ENCODE measurements around the gene SLFN12L. TPM values are rescaled to one million over a fixed set of nuclear protein-coding genes. Genes with fewer than 3 reads are reported as not detected.

Gene SLFN12L
- polyA plus RNA-seq, 1 donor (not counting 4 experiments of a cell fraction or from before 2014, with no cell fraction given) = 0.09 TPM

DNA sequence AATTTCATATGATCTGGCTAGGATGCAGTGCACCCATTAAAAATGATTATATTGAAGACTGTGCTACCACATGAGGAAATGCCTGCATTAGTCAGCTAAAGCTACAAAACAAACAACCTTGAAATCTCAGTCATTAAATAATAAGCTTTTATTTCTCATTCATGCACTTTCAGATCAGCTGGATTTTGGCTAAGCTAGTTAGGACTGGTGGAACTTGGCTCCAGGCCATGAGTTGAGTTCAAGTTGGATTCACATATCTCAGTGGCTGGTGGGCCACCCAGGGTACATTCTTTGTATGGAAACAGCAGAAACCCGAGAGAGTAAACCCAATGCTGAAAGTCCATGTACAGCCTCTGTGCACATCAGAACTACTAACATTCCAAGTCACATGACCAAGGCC is 6.4 kb upstream of the SLFN12L start:
- H3K9ac ChIP-seq (ENCODE audit: control insufficient read depth, extremely low read depth, insufficient read depth, low read length) = no peak overlapping the region
- no peak for FAIRE-seq

DNA sequence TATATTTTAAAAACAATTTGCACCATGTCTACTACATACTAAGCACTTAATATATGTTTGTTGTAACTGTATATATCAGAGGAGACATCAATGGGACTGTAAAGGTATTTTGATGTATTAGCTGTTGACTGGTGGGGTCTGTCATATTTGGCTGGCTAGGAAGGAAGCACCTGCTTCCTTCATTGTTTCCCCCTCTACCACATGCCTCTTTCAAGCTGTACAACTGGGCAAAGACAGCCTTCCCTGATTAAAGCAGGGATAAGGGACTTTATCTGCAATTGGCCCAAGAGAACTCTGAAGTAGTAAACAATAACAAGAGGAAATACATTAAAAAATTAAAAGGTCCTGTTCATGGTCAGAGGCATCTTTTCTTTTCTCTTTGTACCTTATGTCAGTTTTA is 5.5 kb upstream of the SLFN12L start:
- H3K9me3 ChIP-seq (ENCODE audit: control insufficient read depth, low read depth, low read length) = no peaks in the 10 kb centered on the region
- DNase-seq (ENCODE audit: low read depth, low spot score) (no peak), FAIRE-seq (no peak)
- no peaks in the 10 kb centered on the region for H3K36me3 ChIP-seq (ENCODE audit: control insufficient read depth in 2 of 2, extremely low read depth in 1 of 2, insufficient read depth in 2 of 2, low read length in 2 of 2)
- dilution Hi-C loops (cut with MboI; ENCODE audit: extremely low pct_ligation_motif_present, low sequenced_read_pairs) = no loop called here
- no peaks in the 10 kb centered on the region for H4K20me1 ChIP-seq (ENCODE audit: control insufficient read depth, extremely low read depth, insufficient read depth, low read length)
- H3K79me2 ChIP-seq (ENCODE audit: control insufficient read depth, insufficient read depth, low read length) = no peaks in the 10 kb centered on the region
- H3K4me3 ChIP-seq (ENCODE audit: control insufficient read depth in 2 of 3, extremely low read depth in 1 of 3, insufficient read depth in 2 of 3, low read depth in 1 of 3, low read length in 3 of 3) = no peak overlapping the region
- TF ChIP-seq, protein P1, sequence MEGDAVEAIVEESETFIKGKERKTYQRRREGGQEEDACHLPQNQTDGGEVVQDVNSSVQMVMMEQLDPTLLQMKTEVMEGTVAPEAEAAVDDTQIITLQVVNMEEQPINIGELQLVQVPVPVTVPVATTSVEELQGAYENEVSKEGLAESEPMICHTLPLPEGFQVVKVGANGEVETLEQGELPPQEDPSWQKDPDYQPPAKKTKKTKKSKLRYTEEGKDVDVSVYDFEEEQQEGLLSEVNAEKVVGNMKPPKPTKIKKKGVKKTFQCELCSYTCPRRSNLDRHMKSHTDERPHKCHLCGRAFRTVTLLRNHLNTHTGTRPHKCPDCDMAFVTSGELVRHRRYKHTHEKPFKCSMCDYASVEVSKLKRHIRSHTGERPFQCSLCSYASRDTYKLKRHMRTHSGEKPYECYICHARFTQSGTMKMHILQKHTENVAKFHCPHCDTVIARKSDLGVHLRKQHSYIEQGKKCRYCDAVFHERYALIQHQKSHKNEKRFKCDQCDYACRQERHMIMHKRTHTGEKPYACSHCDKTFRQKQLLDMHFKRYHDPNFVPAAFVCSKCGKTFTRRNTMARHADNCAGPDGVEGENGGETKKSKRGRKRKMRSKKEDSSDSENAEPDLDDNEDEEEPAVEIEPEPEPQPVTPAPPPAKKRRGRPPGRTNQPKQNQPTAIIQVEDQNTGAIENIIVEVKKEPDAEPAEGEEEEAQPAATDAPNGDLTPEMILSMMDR (optimal IDR thresholded peaks at IDR 0.05 in 1 of 3, IDR thresholded peaks at IDR 0.05 in 1 of 3, conservative IDR thresholded peaks at IDR 0.05 in 1 of 3; ENCODE audit: extremely low read depth in 1 of 3, insufficient read depth in 2 of 3, low read length in 3 of 3) = no peak
- TF ChIP-seq EZH2 (IDR thresholded peaks at IDR 0.05; ENCODE audit: low read length) = no peak
- H3K27me3 ChIP-seq (ENCODE audit: control insufficient read depth, extremely low read depth, insufficient read depth, low read length) = no peaks in the 10 kb centered on the region
- H2AFZ ChIP-seq (ENCODE audit: control insufficient read depth, low read length) = no peak overlapping the region
- no peak overlapping the region for H3K9ac ChIP-seq (ENCODE audit: control insufficient read depth, extremely low read depth, insufficient read depth, low read length)
- H3K9me1 ChIP-seq (ENCODE audit: control insufficient read depth, extremely low read depth, insufficient read depth, low read length) = no peaks in the 10 kb centered on the region
- H3K4me1 ChIP-seq (ENCODE audit: control insufficient read depth, extremely low read depth, insufficient read depth, low read length) = no peaks in the 10 kb centered on the region
- no peak overlapping the region for H3K4me2 ChIP-seq (ENCODE audit: control insufficient read depth, extremely low read depth, insufficient read depth, low read depth, low read length)
- no peak overlapping the region for H3K27ac ChIP-seq (ENCODE audit: control insufficient read depth, insufficient read depth, low read length)

More for the DNA sequence above, 6.4 kb upstream of the SLFN12L start:
- Histone ChIP-seq H3K4me3 (ENCODE audit: control insufficient read depth in 2 of 3, extremely low read depth in 1 of 3, insufficient read depth in 2 of 3, low read depth in 1 of 3, low read length in 3 of 3) (no peak overlapping the region), H3K9me1 (ENCODE audit: control insufficient read depth, extremely low read depth, insufficient read depth, low read length) (no peaks in the 10 kb centered on the region), H3K79me2 (ENCODE audit: control insufficient read depth, insufficient read depth, low read length) (no peaks in the 10 kb centered on the region), H2AFZ (ENCODE audit: control insufficient read depth, low read length) (no peak overlapping the region), H3K27me3 (ENCODE audit: control insufficient read depth, extremely low read depth, insufficient read depth, low read length) (no peaks in the 10 kb centered on the region), H3K36me3 (ENCODE audit: control insufficient read depth in 2 of 2, extremely low read depth in 1 of 2, insufficient read depth in 2 of 2, low read length in 2 of 2) (no peaks in the 10 kb centered on the region), H4K20me1 (ENCODE audit: control insufficient read depth, extremely low read depth, insufficient read depth, low read length) (no peaks in the 10 kb centered on the region), H3K27ac (ENCODE audit: control insufficient read depth, insufficient read depth, low read length) (no peak overlapping the region), H3K4me1 (ENCODE audit: control insufficient read depth, extremely low read depth, insufficient read depth, low read length) (no peaks in the 10 kb centered on the region), H3K4me2 (ENCODE audit: control insufficient read depth, extremely low read depth, insufficient read depth, low read depth, low read length) (no peak overlapping the region), H3K9me3 (ENCODE audit: control insufficient read depth, low read depth, low read length) (no peaks in the 10 kb centered on the region)
- dilution Hi-C loops (cut with MboI; ENCODE audit: extremely low pct_ligation_motif_present, low sequenced_read_pairs) = no loop called here
- TF ChIP-seq, protein P1 (optimal IDR thresholded peaks at IDR 0.05 in 1 of 3, IDR thresholded peaks at IDR 0.05 in 1 of 3, conservative IDR thresholded peaks at IDR 0.05 in 1 of 3; ENCODE audit: extremely low read depth in 1 of 3, insufficient read depth in 2 of 3, low read length in 3 of 3) = no peak
- TF ChIP-seq EZH2 (IDR thresholded peaks at IDR 0.05; ENCODE audit: low read length) = no peak
- DNase-seq (ENCODE audit: low read depth, low spot score) = no peak

Measured in keratinocyte (primary cell).